ENCODE measurements around the gene PCDHGB3.
"Not testable (repeated sequence)": the region's sequence is repeated elsewhere in the genome, so short reads cannot be mapped to it uniquely, and the experiment has no call there.

PCDHGB3 gene

GRCh38 chr5:141359790-141360426 is 10.1 kb upstream of the PCDHGB3 start, which contains the start of gene PCDHGB2:
Gene PCDHGB2, plus strand, starts transcription at chr5:141359994. Its CDS starts 142 bp downstream, at chr5:141360136.
- no peak for DNase-seq

- no peak for DNase-seq
Measured at GRCh38 chr5:141360685-141361084, 9.4 kb upstream of the PCDHGB3 start.

GRCh38 chr5:141362719-141363118 is 7.3 kb upstream of the PCDHGB3 start:
- DNase-seq: no peak

GRCh38 chr5:141363952-141364660 is 5.9 kb upstream of the PCDHGB3 start, which contains the start of gene PCDHGA5:
Gene PCDHGA5, plus strand, starts transcription at chr5:141364162. Its CDS starts 169 bp downstream, at chr5:141364331.
- no peak for DNase-seq

- DNase-seq: no peak
Measured at GRCh38 chr5:141366016-141366896, 3.8 kb upstream of the PCDHGB3 start.

GRCh38 chr5:141371572-141372475 is 1.8 kb downstream of the PCDHGB3 start:
- DNase-seq: no peak

- no peak for DNase-seq
Measured at GRCh38 chr5:141373673-141374317, 3.8 kb downstream of the PCDHGB3 start, which contains the start of gene PCDHGA6. Gene PCDHGA6, plus strand, starts transcription at chr5:141373891. Its CDS starts 193 bp downstream, at chr5:141374084.

GRCh38 chr5:141374627-141375026 is 4.6 kb downstream of the PCDHGB3 start:
- no peak for DNase-seq

- not testable (repeated sequence) for DNase-seq
Measured at GRCh38 chr5:141375444-141376155, 5.6 kb downstream of the PCDHGB3 start.

GRCh38 chr5:141382469-141383294 is 12.6 kb downstream of the PCDHGB3 start, which contains the start of gene PCDHGA7:
Gene PCDHGA7, plus strand, starts transcription at chr5:141382742. Its CDS starts 158 bp downstream, at chr5:141382900.
- no peak for DNase-seq

GRCh38 chr5:141383345-141383744 is 13.3 kb downstream of the PCDHGB3 start:
- no peak for DNase-seq

- no peak for DNase-seq
Measured at GRCh38 chr5:141384471-141385267, 14.6 kb downstream of the PCDHGB3 start.

- DNase-seq: not testable (repeated sequence)
Measured at GRCh38 chr5:141387557-141388311, 17.7 kb downstream of the PCDHGB3 start, which contains the start of gene PCDHGB4. Gene PCDHGB4, plus strand, starts transcription at chr5:141387698. Its CDS starts 187 bp downstream, at chr5:141387885.

- no peak for DNase-seq
Measured at GRCh38 chr5:141388661-141389060, 18.6 kb downstream of the PCDHGB3 start.

- DNase-seq: no peak
Measured at GRCh38 chr5:141389153-141390042, 19.4 kb downstream of the PCDHGB3 start.

- DNase-seq: no peak
Measured at GRCh38 chr5:141392429-141393198, 22.6 kb downstream of the PCDHGB3 start, which contains the start of gene PCDHGA8. Gene PCDHGA8, plus strand, starts transcription at chr5:141392633. Its CDS starts 181 bp downstream, at chr5:141392814.

Measured in NCI-H345 (cell line).